GM23248 (cell line): ENCODE measurements around the gene PITPNB.

ENCODE experiments used
- EZH2 ChIP-seq: fragments of 200-600 bp; sonication (generic); IDR thresholded peaks from 2 replicates; pipeline ENCODE4 v1.6.1; 2018; ENCODE audit warnings: antibody characterized with exemption, mild to moderate bottlenecking; ENCODE audit not compliant: insufficient read depth, poor library complexity, severe bottlenecking
- EZH2phosphoT487 ChIP-seq: fragments of 200-600 bp; sonication (generic); IDR thresholded peaks from 2 replicates; pipeline ENCODE4 v1.6.1; 2018; ENCODE audit warnings: antibody characterized with exemption, moderate library complexity, mild to moderate bottlenecking, low read depth; ENCODE audit not compliant: insufficient read depth

DNA sequence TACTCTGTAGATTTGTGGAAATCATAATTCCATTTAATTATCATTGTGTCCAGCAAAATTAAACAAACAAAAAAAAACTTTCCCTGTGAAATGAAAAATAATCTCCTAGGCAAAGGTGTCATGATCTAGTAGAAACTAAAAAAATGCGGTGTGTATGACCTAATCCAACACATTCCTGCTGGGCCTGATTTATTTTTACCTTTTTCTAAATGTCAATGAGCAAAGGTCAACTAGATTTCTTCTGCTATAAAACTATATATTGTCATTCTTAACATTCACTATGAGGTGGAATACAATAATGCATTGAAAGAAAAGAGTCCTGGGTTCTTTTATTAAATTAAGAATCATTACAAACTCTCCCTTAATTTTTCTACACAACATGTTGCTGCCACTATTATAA is 60.4 kb downstream of the PITPNB start:
- no peak for TF ChIP-seq EZH2
- TF ChIP-seq EZH2phosphoT487 = no peak
